Naive thymus-derived CD8-positive, alpha-beta T cell (primary cell): Measurements from ENCODE around the gene P2RX6. TPM values are rescaled to one million over a fixed set of nuclear protein-coding genes. Genes with fewer than 3 reads are reported as not detected.

Experiments
- ATAC-seq, 2 donors: fragments of 150-1000 bp; cut with Tn5 transposase in 1 of 2; sonication (Bioruptor Pico), chemical (Tn5 transposase) in 1 of 2; 1 replicate in 1 of 2; 2 replicates in 1 of 2; pipeline ENCODE4 v1.10.0; 2021; ENCODE audit warnings: mild to moderate bottlenecking in 2 of 2, moderate library complexity in 2 of 2
- POLR2A ChIA-PET: fragments of 350-600 bp; sonication (Branson Sonifier 250); formaldehyde crosslinking; loops from one replicate; lab custom pipeline; 2021; ENCODE audit warnings: antibody characterized with exemption; lab: Charles Lee
- DNase-seq, 10 donors: peaks; one replicate each; pipeline versions ENCODE4 v3.0.0 to v3.0.0-alpha.2; 2020 to 2022
- H3K27ac Mint-ChIP-seq, 10 donors: one replicate each; pipeline ENCODE4 v1.8.0; 2020 to 2022; ENCODE audit warnings: mild to moderate bottlenecking in 10 of 10, mixed read lengths in 10 of 10, moderate library complexity in 4 of 10, inconsistent platforms in 1 of 10
- H3K27me3 Mint-ChIP-seq, 5 donors: one replicate each; pipeline ENCODE4 v1.8.0; 2021 to 2022; ENCODE audit warnings: mixed read lengths in 5 of 5
- H3K36me3 Mint-ChIP-seq, 3 donors: one replicate each; pipeline ENCODE4 v1.8.0; 2020 to 2022; ENCODE audit warnings: mixed read lengths in 3 of 3, mild to moderate bottlenecking in 2 of 3, inconsistent platforms in 1 of 3
- H3K4me1 Mint-ChIP-seq, 4 donors: one replicate each; pipeline ENCODE4 v1.8.0; 2021 to 2022; ENCODE audit warnings: mixed read lengths in 4 of 4
- H3K4me3 Mint-ChIP-seq, 10 donors: one replicate each; pipeline ENCODE4 v1.8.0; 2020 to 2022; ENCODE audit warnings: mild to moderate bottlenecking in 10 of 10, mixed read lengths in 10 of 10, moderate library complexity in 6 of 10, inconsistent platforms in 1 of 10
- H3K9me3 Mint-ChIP-seq, 9 donors: one replicate each; pipeline ENCODE4 v1.8.0; 2020 to 2022; ENCODE audit warnings: mixed read lengths in 9 of 9, mild to moderate bottlenecking in 3 of 9, inconsistent platforms in 1 of 9, moderate library complexity in 1 of 9
- polyA plus RNA-seq, 3 donors: library from polyadenylated mRNA; unstranded; fragments of 300-500 nt; fragmentation: Illumina TruSeq; gene quantifications; one replicate each; pipeline ENCODE4 v1.2.3, GENCODE V29; 2021
- total RNA-seq, 8 experiments: library from RNA in 2 of 8; stranded (reverse) in 2 of 8; gene quantifications; one replicate each; pipeline ENCODE4 v1.2.3 and lab custom pipeline; 2021 to 2026

Gene P2RX6
- total and polyA plus RNA-seq, 5 experiments from 2014 or later, result 0.25 to 4.5 (median 1.1) TPM

- no peaks in the 10 kb centered on the region for H3K36me3 Mint-ChIP-seq
- peaks cover 0 to 4% (median 0%) of the 10 kb centered on the region in 5 donors for H3K27me3 Mint-ChIP-seq
- ATAC-seq (no peak), DNase-seq (no peak)
- H3K4me1 Mint-ChIP-seq, result peaks cover 5 to 19% (median 7%) of the 10 kb centered on the region in 4 donors
- H3K27ac Mint-ChIP-seq, result no peak overlapping the region
- H3K4me3 Mint-ChIP-seq, result no peak overlapping the region
- POLR2A ChIA-PET, result interaction anchor here (1.3 kb wide), 1 partner anchor 26 kb away, joined by 3 read pairs; no protein-coding TSS in a partner anchor
- H3K9me3 Mint-ChIP-seq, result peaks cover 0 to 4% (median 0%) of the 10 kb centered on the region in 9 donors
Observed at GRCh38 chr22:20974336-20974955, 40.5 kb upstream of the P2RX6 start.

DNA sequence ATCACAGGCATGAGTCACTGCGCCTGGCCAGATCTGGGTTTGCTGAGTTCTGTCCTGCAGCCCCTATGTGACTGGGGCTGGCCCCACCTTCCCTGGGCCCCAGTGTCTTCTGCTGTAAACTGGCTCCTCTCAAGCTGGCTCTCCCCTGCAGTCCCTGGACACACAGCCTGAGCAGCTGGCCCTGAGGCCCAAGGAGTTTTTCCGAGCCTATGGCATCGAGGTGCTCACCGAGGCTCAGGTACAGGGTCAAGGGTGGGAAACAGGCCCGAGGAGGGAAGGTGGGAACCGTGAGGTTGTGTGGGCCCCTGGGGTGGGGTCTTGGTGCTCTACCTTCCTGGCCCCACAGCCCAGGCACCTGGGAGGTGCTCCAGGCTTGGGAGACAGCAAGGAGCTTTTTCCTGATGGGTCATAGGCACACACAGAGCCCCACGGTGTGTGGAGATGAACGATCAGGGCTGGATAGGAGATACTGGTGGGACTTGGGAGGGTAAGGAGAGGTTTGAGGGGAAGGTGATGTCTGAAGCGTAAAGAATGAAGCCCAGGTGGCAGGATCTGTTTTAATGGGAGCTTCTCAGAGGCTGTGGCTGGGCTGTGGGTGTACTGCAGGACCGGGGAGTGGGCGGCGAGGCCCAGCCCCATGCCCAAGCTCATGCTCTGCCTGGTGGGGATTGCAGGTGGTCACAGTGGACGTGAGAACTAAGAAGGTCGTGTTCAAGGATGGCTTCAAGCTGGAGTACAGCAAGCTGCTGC, 39.2 kb upstream of the P2RX6 start:
- Mint-ChIP-seq H3K4me1 (peaks cover 8 to 31% (median 20%) of the 10 kb centered on the region in 4 donors), H3K27ac (no peak overlapping the region), H3K9me3 (peaks cover 0 to 4% (median 0%) of the 10 kb centered on the region in 9 donors), H3K36me3 (no peaks in the 10 kb centered on the region), H3K27me3 (peaks cover 0 to 4% (median 0%) of the 10 kb centered on the region in 5 donors), H3K4me3 (no peak overlapping the region)
- ATAC-seq (no peak), DNase-seq (no peak)
- POLR2A ChIA-PET, result interaction anchor here (0.5 to 1.3 kb wide), 2 partner anchors 20 to 25 kb away, joined by 3 to 5 read pairs; no protein-coding TSS in a partner anchor

DNA sequence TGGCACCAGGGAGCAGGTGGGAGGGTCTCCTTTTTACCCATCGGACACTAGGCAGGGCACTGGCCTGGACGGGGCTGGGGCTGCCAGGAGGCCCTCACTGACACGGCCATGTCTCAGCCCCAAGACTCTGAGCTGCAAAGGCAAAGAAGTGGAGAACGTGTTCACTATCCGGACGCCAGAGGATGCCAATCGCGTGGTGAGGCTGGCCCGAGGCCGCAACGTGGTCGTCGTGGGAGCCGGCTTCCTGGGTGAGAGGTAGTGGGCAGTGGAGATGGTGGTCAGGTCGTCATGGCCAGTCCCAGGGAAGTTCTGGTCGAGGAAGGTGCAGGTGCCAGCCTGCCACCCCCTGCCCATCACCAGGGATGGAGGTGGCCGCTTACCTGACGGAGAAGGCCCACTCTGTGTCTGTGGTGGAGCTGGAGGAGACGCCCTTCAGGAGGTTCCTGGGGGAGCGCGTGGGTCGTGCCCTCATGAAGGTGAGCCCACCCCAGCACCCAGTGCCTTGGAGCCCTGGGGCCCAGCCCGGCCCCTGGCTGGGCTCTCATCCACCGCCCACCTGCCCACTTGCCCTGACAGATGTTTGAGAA, 38.6 kb upstream of the P2RX6 start:
- peaks cover 0 to 4% (median 0%) of the 10 kb centered on the region in 5 donors for H3K27me3 Mint-ChIP-seq
- DNase-seq (no peak), ATAC-seq (no peak)
- H3K27ac Mint-ChIP-seq, result no peak overlapping the region
- no peaks in the 10 kb centered on the region for H3K36me3 Mint-ChIP-seq
- peaks cover 13 to 35% (median 27%) of the 10 kb centered on the region in 4 donors for H3K4me1 Mint-ChIP-seq
- POLR2A ChIA-PET, result interaction anchor here (0.5 kb wide), 1 partner anchor 20 kb away, joined by 5 read pairs; no protein-coding TSS in a partner anchor
- H3K9me3 Mint-ChIP-seq, result peaks cover 0 to 4% (median 0%) of the 10 kb centered on the region in 9 donors
- H3K4me3 Mint-ChIP-seq, result no peak overlapping the region

GRCh38 chr22:20977019-20977418, 37.9 kb upstream of the P2RX6 start:
- POLR2A ChIA-PET, result no interaction called here
- Mint-ChIP-seq H3K9me3 (peaks cover 0 to 4% (median 0%) of the 10 kb centered on the region in 9 donors), H3K4me1 (peaks cover 15 to 36% (median 29%) of the 10 kb centered on the region in 4 donors), H3K27ac (peak overlapping the region in 1 of 10 donors; percentile 22), H3K36me3 (no peaks in the 10 kb centered on the region), H3K27me3 (peaks cover 0 to 4% (median 0%) of the 10 kb centered on the region in 5 donors), H3K4me3 (no peak overlapping the region)
- no peak for DNase-seq
- no peak for ATAC-seq

DNA sequence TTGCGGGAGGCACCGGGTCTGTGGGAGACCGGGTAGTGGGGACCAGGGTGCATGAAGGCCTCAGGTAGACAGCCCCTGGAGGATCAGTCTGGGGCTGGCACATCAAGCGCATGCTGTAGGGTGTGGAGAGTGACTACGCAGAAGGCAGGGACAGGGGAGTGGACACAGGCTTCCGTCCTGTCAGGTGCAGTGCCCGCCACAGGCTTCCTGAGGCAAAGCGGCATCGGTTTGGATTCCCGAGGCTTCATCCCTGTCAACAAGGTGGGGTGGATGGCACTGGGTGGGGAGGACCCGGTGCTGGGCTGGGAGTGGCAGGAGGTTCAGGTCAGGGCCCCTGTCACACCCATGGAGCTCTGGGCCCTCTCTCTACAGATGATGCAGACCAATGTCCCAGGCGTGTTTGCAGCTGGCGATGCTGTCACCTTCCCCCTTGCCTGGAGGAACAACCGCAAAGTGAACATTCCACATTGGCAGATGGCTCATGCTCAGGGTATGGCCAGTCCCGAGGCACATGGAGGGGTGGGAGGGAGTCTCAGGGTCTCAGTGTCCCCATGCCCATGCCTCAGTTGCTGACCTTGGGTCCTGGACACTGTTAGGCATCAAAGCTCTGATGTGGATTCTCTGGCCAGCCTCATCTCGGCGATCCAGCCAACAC, 37.3 kb upstream of the P2RX6 start:
- H3K27me3 Mint-ChIP-seq, result peaks cover 0 to 4% (median 0%) of the 10 kb centered on the region in 5 donors
- H3K9me3 Mint-ChIP-seq, result peaks cover 0 to 4% (median 0%) of the 10 kb centered on the region in 9 donors
- DNase-seq (no peak), ATAC-seq (no peak)
- POLR2A ChIA-PET, result no interaction called here
- peak overlapping the region in 1 of 10 donors; percentile 66 for H3K27ac Mint-ChIP-seq
- peaks cover 18 to 36% (median 34%) of the 10 kb centered on the region in 4 donors for H3K4me1 Mint-ChIP-seq
- no peak overlapping the region for H3K4me3 Mint-ChIP-seq
- no peaks in the 10 kb centered on the region for H3K36me3 Mint-ChIP-seq

- peaks cover 0 to 4% (median 0%) of the 10 kb centered on the region in 9 donors for H3K9me3 Mint-ChIP-seq
- no peak overlapping the region for H3K27ac Mint-ChIP-seq
- no peaks in the 10 kb centered on the region for H3K36me3 Mint-ChIP-seq
- H3K4me1 Mint-ChIP-seq, result peaks cover 23 to 42% (median 41%) of the 10 kb centered on the region in 4 donors
- peaks cover 0 to 4% (median 0%) of the 10 kb centered on the region in 5 donors for H3K27me3 Mint-ChIP-seq
- no peak for ATAC-seq
- no peak overlapping the region for H3K4me3 Mint-ChIP-seq
- DNase-seq, result no peak
- POLR2A ChIA-PET, result no interaction called here
Observed at GRCh38 chr22:20978419-20978818, 36.5 kb upstream of the P2RX6 start.

- DNase-seq (peak in 9 of 10 donors; percentile 42 to 83 (median 72)), ATAC-seq (peak; percentile 64 to 79)
- Mint-ChIP-seq H3K36me3 (no peaks in the 10 kb centered on the region), H3K27ac (peak overlapping the region; percentile 60 to 95 (median 90)), H3K27me3 (peaks cover 0 to 4% (median 0%) of the 10 kb centered on the region in 5 donors), H3K4me1 (peaks cover 28 to 50% (median 49%) of the 10 kb centered on the region in 4 donors), H3K4me3 (peak overlapping the region; percentile 64 to 86 (median 80)), H3K9me3 (peaks cover 0 to 4% (median 0%) of the 10 kb centered on the region in 9 donors)
- POLR2A ChIA-PET, result interaction anchor here (4.3 kb wide), 1 partner anchor 23 kb away, joined by 78 read pairs; the partner anchor contains the start of gene THAP7
Observed at GRCh38 chr22:20979243-20979809, 35.6 kb upstream of the P2RX6 start.

DNA sequence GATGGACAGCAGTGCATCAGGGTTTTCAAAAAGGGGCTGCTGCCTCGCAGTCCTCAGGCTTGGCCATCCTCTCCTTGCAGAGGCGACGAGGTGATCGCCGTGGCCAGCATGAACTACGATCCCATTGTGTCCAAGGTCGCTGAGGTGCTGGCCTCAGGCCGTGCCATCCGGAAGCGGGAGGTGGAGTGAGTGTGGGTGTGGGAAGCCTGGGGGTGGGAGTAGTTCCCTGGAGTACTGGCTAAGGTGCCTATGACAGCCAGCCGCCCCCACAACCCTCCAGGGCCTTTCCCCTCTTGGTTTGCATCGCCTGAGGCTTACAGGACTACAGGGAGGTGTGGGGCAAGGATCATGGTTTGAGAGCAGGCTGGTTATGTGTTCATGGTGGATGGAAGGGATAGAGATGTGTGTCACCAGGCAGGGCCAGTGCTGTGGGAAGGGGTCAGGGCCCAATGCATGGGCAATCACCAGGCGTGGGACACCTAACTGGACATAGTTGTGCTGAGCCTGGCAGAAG, 35.0 kb upstream of the P2RX6 start:
- Mint-ChIP-seq H3K4me3 (peak overlapping the region in 7 of 10 donors; percentile 8 to 97 (median 86)), H3K36me3 (peaks cover 0 to 2% (median 0%) of the 10 kb centered on the region in 3 donors), H3K9me3 (peaks cover 0 to 4% (median 0%) of the 10 kb centered on the region in 9 donors), H3K4me1 (peaks cover 28 to 50% (median 49%) of the 10 kb centered on the region in 4 donors), H3K27ac (peak overlapping the region in 9 of 10 donors; percentile 47 to 94 (median 74)), H3K27me3 (peaks cover 0 to 4% (median 0%) of the 10 kb centered on the region in 5 donors)
- ATAC-seq, result no peak
- no peak for DNase-seq
- POLR2A ChIA-PET, result interaction anchor here (4.3 kb wide), 1 partner anchor 22 kb away, joined by 78 read pairs; the partner anchor contains the start of gene THAP7

GRCh38 chr22:20980523-20980922, 34.4 kb upstream of the P2RX6 start:
- Mint-ChIP-seq H3K36me3 (peaks cover 0 to 2% (median 0%) of the 10 kb centered on the region in 3 donors), H3K9me3 (peaks cover 0 to 4% (median 0%) of the 10 kb centered on the region in 9 donors), H3K27ac (peak overlapping the region in 8 of 10 donors; percentile 18 to 94 (median 82)), H3K4me3 (peak overlapping the region in 9 of 10 donors; percentile 83 to 97 (median 93)), H3K4me1 (peaks cover 28 to 52% (median 49%) of the 10 kb centered on the region in 4 donors), H3K27me3 (peaks cover 0 to 4% (median 0%) of the 10 kb centered on the region in 5 donors)
- POLR2A ChIA-PET, result interaction anchor here (2.4 to 4.3 kb wide), 2 partner anchors 10 to 22 kb away, joined by 12 to 78 read pairs; partner anchors contain the start of gene THAP7
- no peak for ATAC-seq
- DNase-seq, result no peak

DNA sequence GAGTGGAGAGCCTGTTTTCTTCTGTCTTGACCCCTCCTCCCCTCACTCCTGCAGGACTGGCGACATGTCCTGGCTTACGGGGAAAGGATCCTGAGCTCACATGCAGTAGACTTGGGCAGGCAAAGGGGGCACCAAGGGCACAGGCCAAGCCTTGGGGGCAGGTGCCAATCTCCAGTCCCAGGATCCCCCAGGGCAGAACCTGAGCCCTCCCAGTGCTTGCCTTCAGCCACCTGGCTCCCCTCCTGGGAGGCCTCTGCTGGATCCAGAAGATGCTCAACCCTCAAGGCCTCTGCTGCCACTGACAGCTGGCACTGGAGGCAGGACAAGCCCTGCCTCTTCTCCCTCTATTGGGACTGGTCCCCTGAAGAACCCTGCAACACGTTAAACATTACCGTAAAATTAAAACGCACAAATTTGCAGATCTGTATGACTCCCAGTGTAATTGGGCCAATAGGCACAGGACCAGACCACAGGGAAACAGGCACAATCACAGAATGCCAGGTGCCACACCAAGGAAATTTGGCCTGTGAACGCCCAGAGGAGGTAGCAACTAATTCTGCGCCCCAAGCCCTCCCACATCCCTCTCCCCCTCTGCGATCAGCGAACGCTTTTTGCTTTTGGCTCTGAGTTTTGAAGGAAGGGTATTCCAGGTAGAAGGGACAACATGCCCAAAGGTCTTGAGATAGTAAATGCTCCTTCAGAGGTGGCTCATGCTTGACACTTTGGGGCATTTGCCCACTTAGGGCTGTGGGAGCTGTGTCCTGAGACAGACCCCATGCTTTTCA, 33.8 kb upstream of the P2RX6 start:
- Mint-ChIP-seq H3K36me3 (peaks cover 0 to 5% (median 0%) of the 10 kb centered on the region in 3 donors), H3K27ac (peak overlapping the region; percentile 84 to 95 (median 92)), H3K9me3 (peaks cover 0 to 4% (median 0%) of the 10 kb centered on the region in 9 donors), H3K4me1 (peaks cover 28 to 52% (median 49%) of the 10 kb centered on the region in 4 donors), H3K27me3 (peaks cover 0 to 1% (median 0%) of the 10 kb centered on the region in 5 donors), H3K4me3 (peak overlapping the region; percentile 86 to 97 (median 94))
- POLR2A ChIA-PET, result interaction anchor here (1.2 to 4.3 kb wide), 5 partner anchors 10 to 40 kb away, joined by 3 to 78 read pairs (median 6); partner anchors contain the start of gene THAP7
- DNase-seq, result peak in 1 of 10 donors; percentile 53
- ATAC-seq, result no peak
